ENCODE measurements around the gene TFIP11. TPM values are rescaled to one million over a fixed set of nuclear protein-coding genes. Genes with fewer than 3 reads are reported as not detected.

The TFIP11 gene
- total and polyA plus RNA-seq, 2 of the 8 experiments (the other 6 are each of a cell fraction or from before 2014, with no cell fraction given): 18.1 to 28.3 TPM

- FAIRE-seq (no peak), DNase-seq (ENCODE audit: low read depth in 1 of 2, low spot score in 2 of 2) (no peak)
- peaks cover 0 to 14% (median 6%) of the 10 kb centered on the region in 4 experiments; a peak in 4 of 7 replicates for H3K4me1 ChIP-seq (replicated peaks in 1 of 4; ENCODE audit: control insufficient read depth in 3 of 4, insufficient read depth in 4 of 4, low read length in 3 of 4)
- H3K56ac ChIP-seq (replicated peaks; ENCODE audit: insufficient read length, low read depth, low read length): no peak overlapping the region
- H3K27me3 ChIP-seq (replicated peaks in 1 of 4; ENCODE audit: control insufficient read depth in 3 of 4, extremely low read depth in 1 of 4, insufficient read depth in 3 of 4, low read length in 3 of 4): no peaks in the 10 kb centered on the region; a peak in 1 of 7 replicates
- H3K79me2 ChIP-seq (ENCODE audit: control insufficient read depth in 1 of 2, insufficient read depth in 2 of 2, low read length in 2 of 2): peaks cover 12 to 39% of the 10 kb centered on the region in 2 experiments
- no peak overlapping the region for H3K23ac ChIP-seq (ENCODE audit: insufficient read length)
- CTCF ChIA-PET (ENCODE audit: partially characterized antibody): interaction anchor here (1.3 kb wide), 1 partner anchor 17 kb away, joined by 4 read pairs; no protein-coding TSS in a partner anchor
- H3K4me2 ChIP-seq (ENCODE audit: insufficient read depth in 1 of 2, low read depth in 2 of 2, low read length in 2 of 2): no peak overlapping the region
- peaks cover 16 to 36% (median 34%) of the 10 kb centered on the region in 4 experiments for H3K36me3 ChIP-seq (ENCODE audit: control insufficient read depth in 2 of 4, insufficient read depth in 4 of 4, low read length in 3 of 4)
- H3K27ac ChIP-seq (ENCODE audit: low read depth, low read length): no peak overlapping the region
- H2BK20ac ChIP-seq (ENCODE audit: low read length): no peak overlapping the region
- H3K18ac ChIP-seq (ENCODE audit: extremely low read depth, low read length): no peak overlapping the region
- peaks cover 11% of the 10 kb centered on the region for H3K23me2 ChIP-seq (ENCODE audit: low read depth, low read length)
- H3K14ac ChIP-seq (ENCODE audit: insufficient read length): no peak overlapping the region
- no peak overlapping the region for H2AK5ac ChIP-seq (ENCODE audit: low read depth, low read length)
- H3K79me1 ChIP-seq (ENCODE audit: low read depth, low read length): peaks cover 6% of the 10 kb centered on the region; the same call in 1 of the 2 replicates
- no peak overlapping the region for H4K8ac ChIP-seq (ENCODE audit: extremely low read depth, insufficient read depth, low read length)
- no peak overlapping the region for H4K5ac ChIP-seq (ENCODE audit: insufficient read length, low read depth, low read length)
- H2BK120ac ChIP-seq (replicated peaks; ENCODE audit: low read depth, low read length): no peak overlapping the region
- no peak overlapping the region for H3K9ac ChIP-seq (replicated peaks in 1 of 4; ENCODE audit: extremely low read depth in 1 of 4, low read depth in 3 of 4, low read length in 3 of 4)
- no peak overlapping the region for H2BK5ac ChIP-seq (ENCODE audit: low read depth, low read length)
- 94% methylated on average over 5 of the region's 5 CpGs; no CpG with 5 or more reads in 1 of the 2 experiments for WGBS, 2 experiments (ENCODE audit: extremely low coverage in 1 of 2, insufficient coverage in 1 of 2, insufficient read length in 1 of 2, insufficient replicate concordance in 2 of 2, low coverage in 1 of 2, low lambda C conversion rate in 2 of 2, missing lambda C conversion rate in 1 of 2)
- no peak overlapping the region for H3K4me3 ChIP-seq (ENCODE audit: extremely low read depth in 1 of 4, insufficient read depth in 2 of 4, low read depth in 3 of 4, low read length in 4 of 4)
- H4K20me1 ChIP-seq (replicated peaks in 1 of 2; ENCODE audit: control insufficient read depth in 1 of 2, insufficient read depth in 2 of 2, low read length in 2 of 2): peaks cover 2% of the 10 kb centered on the region in 2 experiments
- TF ChIP-seq POLR2A (IDR thresholded peaks at IDR 0.05; ENCODE audit: control extremely low read depth in 1 of 2, low read depth in 2 of 2, low read length in 2 of 2) (no peak), MAFK (IDR thresholded peaks at IDR 0.05; ENCODE audit: low read depth, low read length) (no peak)
- no peak overlapping the region for H2AFZ ChIP-seq (ENCODE audit: low read length)
- H2BK15ac ChIP-seq (ENCODE audit: low read length): no peak overlapping the region
- H3K4ac ChIP-seq (replicated peaks; ENCODE audit: insufficient read length, low read depth, low read length): no peak overlapping the region
- H4K91ac ChIP-seq (replicated peaks; ENCODE audit: insufficient read length, low read length): no peak overlapping the region
- no peak overlapping the region for H2BK12ac ChIP-seq (ENCODE audit: low read depth, low read length)
- POLR2A ChIA-PET (ENCODE audit: partially characterized antibody): interaction anchor here (1.7 to 3.1 kb wide), 2 partner anchors 9 to 19 kb away, joined by 3 to 27 read pairs; no protein-coding TSS in a partner anchor
- H3K9me3 ChIP-seq (ENCODE audit: insufficient read depth in 2 of 2, low read depth in 1 of 2, low read length in 1 of 2): no peaks in the 10 kb centered on the region
Measured at GRCh38 chr22:26486394-26486793, 25.9 kb downstream of the TFIP11 start.
